Activated CD4-positive, alpha-beta T cell treated with anti-CD3 and anti-CD28 coated beads for 36 hours (primary cell): ENCODE data around the gene COQ8B. TPM values are rescaled to one million over a fixed set of nuclear protein-coding genes. Genes with fewer than 3 reads are reported as not detected.
A peak's percentile ranks its signal among the peaks of the same experiment; 100 is the strongest.

Experiments
- ATAC-seq: fragments of 200-7000 bp; cut with Tn5 transposase; one replicate; pipeline ENCODE4 v1.10.0; 2021; ENCODE audit warnings: mild to moderate bottlenecking, moderate library complexity
- CTCF ChIA-PET: fragments of 350-600 bp; sonication (Branson Sonifier 250); formaldehyde crosslinking; loops from one replicate; lab custom pipeline; 2021; ENCODE audit warnings: antibody characterized with exemption; lab: Charles Lee
- POLR2A ChIA-PET: fragments of 350-600 bp; sonication (Branson Sonifier 250); formaldehyde crosslinking; loops from one replicate; lab custom pipeline; 2021; ENCODE audit warnings: antibody characterized with exemption, inconsistent platforms; lab: Charles Lee
- DNase-seq: peaks from one replicate; pipeline ENCODE4 v3.0.0-alpha.2; 2020
- H3K27ac Mint-ChIP-seq: one replicate; pipeline ENCODE4 v1.8.0; 2021; ENCODE audit warnings: mixed read lengths
- H3K27me3 Mint-ChIP-seq: one replicate; pipeline ENCODE4 v1.8.0; 2021; ENCODE audit warnings: mixed read lengths
- H3K36me3 Mint-ChIP-seq: one replicate; pipeline ENCODE4 v1.8.0; 2021; ENCODE audit warnings: low read depth, mixed read lengths
- H3K4me1 Mint-ChIP-seq: one replicate; pipeline ENCODE4 v1.8.0; 2021; ENCODE audit warnings: mixed read lengths
- H3K4me3 Mint-ChIP-seq: one replicate; pipeline ENCODE4 v1.8.0; 2021; ENCODE audit warnings: mild to moderate bottlenecking, moderate library complexity, mixed read lengths
- H3K9me3 Mint-ChIP-seq: one replicate; pipeline ENCODE4 v1.8.0; 2021; ENCODE audit warnings: low read depth, mixed read lengths
- intact Hi-C, 2 experiments: fragments of 100-400 bp; cut with DNase I in 1 of 2; cut with micrococcal nuclease in 1 of 2; formaldehyde crosslinking; loops; one replicate each; pipeline versions ENCODE4 v1.14.2 to v1.15.1; 2022 to 2024; cut with DNase I, micrococcal nuclease
- total RNA-seq, 2 experiments: library from RNA; stranded (reverse); gene quantifications; one replicate each; pipeline ENCODE4 v1.2.3, GENCODE V29; 2021

COQ8B gene
- total RNA-seq, 2 experiments from 2014 or later: 21.2 to 29.9 TPM

DNA sequence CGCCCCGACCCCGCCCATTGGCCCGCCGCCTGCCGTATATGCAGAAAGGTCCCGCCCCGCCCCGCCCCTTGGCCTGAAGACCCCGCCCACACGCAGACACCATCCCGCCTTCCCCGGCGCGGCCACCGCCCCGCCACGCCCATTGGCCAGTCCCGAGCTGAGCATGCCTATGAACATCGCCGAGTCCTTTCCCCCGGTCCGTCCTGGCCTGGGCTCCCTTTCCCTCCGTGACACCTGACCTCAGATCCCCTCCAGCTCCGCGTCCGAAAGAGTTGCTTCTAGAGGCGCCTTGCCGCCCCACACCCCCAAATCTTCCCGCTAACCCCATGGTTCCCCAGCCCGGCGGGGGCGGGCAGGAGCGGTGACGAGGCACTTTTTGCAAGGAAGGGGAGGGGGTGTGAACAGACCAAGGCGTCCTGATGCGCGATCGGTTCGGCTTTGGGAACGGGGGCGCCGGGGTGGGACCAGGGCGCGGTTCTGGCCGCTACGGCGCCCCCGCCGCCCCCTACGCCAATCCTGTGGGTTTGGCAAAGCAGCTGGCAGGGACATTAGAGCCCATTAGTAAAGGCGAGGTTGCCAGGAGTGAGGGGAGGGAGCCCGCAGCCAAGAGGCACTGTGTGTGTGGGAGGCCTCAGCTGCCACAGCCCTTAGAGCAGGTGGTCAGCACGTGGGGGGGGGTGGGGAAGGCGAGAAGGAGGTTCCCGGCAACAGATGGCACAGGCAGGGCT is 25.8 kb downstream of the COQ8B start:
- peaks cover 2% of the 10 kb centered on the region for H3K36me3 Mint-ChIP-seq
- peak overlapping the region; percentile 87 for H3K27ac Mint-ChIP-seq
- DNase-seq (peak; percentile 97), ATAC-seq (peak; percentile 85)
- ChIA-PET CTCF (interaction anchor here (0.6 kb wide), 1 partner anchor 72 kb away, joined by 3 read pairs; no protein-coding TSS in a partner anchor), POLR2A (interaction anchor here (0.5 to 1.7 kb wide), 2 partner anchors 88 to 453 kb away, joined by 4 to 9 read pairs; partner anchors contain the start of gene RAB4B)
- intact Hi-C loops: loop anchor here (1.0 to 2.0 kb wide), 16 partner anchors 25 to 406 kb away; partner anchors contain the start of genes ACTMAP (in 2 of the 2), COQ8B (in 2 of the 2), AKT2 (in 1 of the 2) and EGLN2 (in 1 of the 2)
- H3K4me3 Mint-ChIP-seq: peak overlapping the region; percentile 80
- H3K9me3 Mint-ChIP-seq: no peaks in the 10 kb centered on the region
- no peaks in the 10 kb centered on the region for H3K27me3 Mint-ChIP-seq
- H3K4me1 Mint-ChIP-seq: peaks cover 5% of the 10 kb centered on the region

- Mint-ChIP-seq H3K4me3 (peak within 1 kb of the TSS; percentile 80), H3K36me3 (peaks cover 8% of the 10 kb centered on the region), H3K9me3 (no peaks in the 10 kb centered on the region), H3K27ac (peak within 1 kb of the TSS; percentile 87), H3K27me3 (no peaks in the 10 kb centered on the region), H3K4me1 (peaks cover 5% of the 10 kb centered on the region)
- DNase-seq: no peak
- intact Hi-C loops: loop anchor here (1.0 to 2.0 kb wide), 15 partner anchors 26 to 405 kb away; partner anchors contain the start of genes ACTMAP (in 2 of the 2), COQ8B (in 2 of the 2), AKT2 (in 1 of the 2) and EGLN2 (in 1 of the 2)
- POLR2A ChIA-PET: interaction anchor here (1.7 kb wide), 1 partner anchor 88 kb away, joined by 4 read pairs; the partner anchor contains the start of gene RAB4B
- CTCF ChIA-PET: interaction anchor here (0.5 kb wide), 1 partner anchor 263 kb away, joined by 3 read pairs; no protein-coding TSS in a partner anchor
- no peak for ATAC-seq
Observed at GRCh38 chr19:40690050-40690692, 26.5 kb downstream of the COQ8B start, which contains the start of gene NUMBL. NUMBL (minus strand) TSS chr19:40690651; CDS start chr19:40690483, 168 bp downstream.

DNA sequence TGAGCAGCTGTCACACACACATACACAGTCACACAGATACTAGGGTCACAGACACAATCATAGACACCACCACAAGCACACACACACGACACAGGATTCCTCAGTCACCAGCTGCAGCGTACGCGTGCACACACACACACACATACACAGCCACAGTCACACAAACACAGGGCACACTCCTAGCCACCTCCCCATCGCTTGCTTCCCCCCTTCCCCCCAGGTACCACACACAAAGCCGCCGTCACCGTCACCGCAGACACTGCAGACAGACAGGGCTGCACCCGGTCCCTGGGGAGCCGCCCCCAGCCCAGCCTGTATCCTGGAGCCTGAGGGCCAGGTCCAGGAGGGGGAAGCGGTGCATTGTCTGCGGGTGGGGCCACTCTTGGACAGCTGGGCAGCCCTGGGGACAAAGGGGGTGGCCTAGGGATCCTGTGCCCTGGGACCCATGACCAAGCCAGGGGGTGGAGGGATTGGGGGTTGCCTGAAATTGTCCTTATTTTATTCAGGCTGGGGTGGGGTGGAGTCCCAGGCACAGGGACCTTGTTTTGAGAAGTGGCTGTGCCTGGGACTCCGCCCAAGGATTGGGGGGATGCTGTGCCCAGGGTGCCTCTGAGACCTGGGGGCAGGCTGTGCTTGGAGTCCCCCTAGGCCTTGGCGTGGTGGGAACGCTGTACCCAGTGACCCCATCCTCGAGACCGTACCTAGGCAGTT is 27.2 kb downstream of the COQ8B start:
- DNase-seq (peak; percentile 50), ATAC-seq (no peak)
- H3K9me3 Mint-ChIP-seq: no peaks in the 10 kb centered on the region
- ChIA-PET CTCF (no interaction called here), POLR2A (no interaction called here)
- peaks cover 5% of the 10 kb centered on the region for H3K4me1 Mint-ChIP-seq
- peak overlapping the region; percentile 61 for H3K4me3 Mint-ChIP-seq
- peaks cover 12% of the 10 kb centered on the region for H3K36me3 Mint-ChIP-seq
- intact Hi-C loops: loop anchor here (1.0 to 2.0 kb wide), 15 partner anchors 26 to 404 kb away; partner anchors contain the start of genes ACTMAP (in 2 of the 2), COQ8B (in 2 of the 2), AKT2 (in 1 of the 2) and EGLN2 (in 1 of the 2)
- no peak overlapping the region for H3K27ac Mint-ChIP-seq
- H3K27me3 Mint-ChIP-seq: no peaks in the 10 kb centered on the region

DNA sequence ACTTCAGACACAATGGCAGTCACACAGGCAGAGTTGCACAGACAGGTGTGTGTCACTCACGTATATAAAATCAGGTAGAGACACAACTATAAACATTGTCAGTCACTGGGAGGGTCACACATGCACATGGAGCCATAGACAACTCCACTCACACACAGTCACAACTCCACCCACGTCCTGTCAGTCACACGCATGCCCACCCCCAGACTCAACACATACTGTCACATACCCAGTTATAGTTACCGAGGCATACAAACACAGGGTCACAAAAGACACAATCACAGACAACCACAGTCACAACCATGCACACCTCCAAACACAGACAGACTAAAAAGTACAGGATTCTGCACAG is 27.7 kb downstream of the COQ8B start:
- Mint-ChIP-seq H3K27me3 (no peaks in the 10 kb centered on the region), H3K36me3 (peaks cover 12% of the 10 kb centered on the region), H3K9me3 (no peaks in the 10 kb centered on the region), H3K27ac (no peak overlapping the region), H3K4me3 (no peak overlapping the region), H3K4me1 (peaks cover 5% of the 10 kb centered on the region)
- intact Hi-C loops: no loop called here
- ChIA-PET CTCF (no interaction called here), POLR2A (no interaction called here)
- ATAC-seq (no peak), DNase-seq (no peak)

GRCh38 chr19:40688309-40688708 is 28.4 kb downstream of the COQ8B start:
- POLR2A ChIA-PET: no interaction called here
- intact Hi-C loops: no loop called here
- ATAC-seq (no peak), DNase-seq (no peak)
- Mint-ChIP-seq H3K9me3 (no peaks in the 10 kb centered on the region), H3K27me3 (no peaks in the 10 kb centered on the region), H3K4me3 (no peak overlapping the region), H3K36me3 (peaks cover 12% of the 10 kb centered on the region), H3K4me1 (peaks cover 5% of the 10 kb centered on the region), H3K27ac (no peak overlapping the region)
- CTCF ChIA-PET: no interaction called here

- no peaks in the 10 kb centered on the region for H3K27me3 Mint-ChIP-seq
- peaks cover 14% of the 10 kb centered on the region for H3K36me3 Mint-ChIP-seq
- H3K9me3 Mint-ChIP-seq: no peaks in the 10 kb centered on the region
- H3K4me1 Mint-ChIP-seq: peaks cover 5% of the 10 kb centered on the region
- H3K4me3 Mint-ChIP-seq: no peak overlapping the region
- ChIA-PET CTCF (no interaction called here), POLR2A (no interaction called here)
- ATAC-seq (no peak), DNase-seq (no peak)
- H3K27ac Mint-ChIP-seq: no peak overlapping the region
- intact Hi-C loops: no loop called here
Observed at GRCh38 chr19:40687525-40688016, 29.1 kb downstream of the COQ8B start.

DNA sequence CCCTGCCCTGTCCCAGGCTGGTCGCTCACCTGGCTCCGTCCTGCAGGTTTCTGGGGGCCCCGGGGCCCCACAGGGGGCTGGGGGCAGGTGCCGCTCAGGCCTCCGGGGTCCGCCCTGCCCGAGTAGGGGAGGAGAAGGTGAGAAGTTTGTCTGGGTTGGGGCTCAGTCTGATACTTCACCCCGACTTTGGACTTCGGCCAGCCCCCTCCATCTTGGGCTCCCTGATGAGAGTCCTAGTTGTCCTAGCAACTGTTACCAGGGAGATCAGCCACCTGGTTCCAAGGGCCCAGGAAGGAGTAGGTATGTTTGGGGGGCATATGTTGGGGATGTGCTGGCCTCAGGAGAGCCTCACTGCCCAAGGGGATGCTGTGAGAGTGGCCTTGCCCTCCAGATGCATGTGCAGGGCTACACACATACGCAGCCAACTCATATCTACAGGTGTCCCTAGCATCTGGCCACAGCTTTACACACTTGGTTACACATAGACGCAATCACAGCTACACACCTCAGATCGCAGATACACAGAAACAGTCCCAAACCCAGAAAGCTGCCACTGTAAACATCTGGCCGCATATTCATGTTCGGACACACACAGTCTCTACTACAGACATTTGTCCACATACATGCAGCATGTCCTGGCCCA is 29.7 kb downstream of the COQ8B start:
- Mint-ChIP-seq H3K27ac (no peak overlapping the region), H3K4me1 (peaks cover 5% of the 10 kb centered on the region), H3K36me3 (peaks cover 14% of the 10 kb centered on the region), H3K4me3 (no peak overlapping the region), H3K27me3 (no peaks in the 10 kb centered on the region), H3K9me3 (no peaks in the 10 kb centered on the region)
- CTCF ChIA-PET: no interaction called here
- POLR2A ChIA-PET: no interaction called here
- intact Hi-C loops: no loop called here
- no peak for DNase-seq
- ATAC-seq: no peak

GRCh38 chr19:40685563-40685962 is 31.1 kb downstream of the COQ8B start:
- peaks cover 19% of the 10 kb centered on the region for H3K36me3 Mint-ChIP-seq
- ATAC-seq: no peak
- H3K27me3 Mint-ChIP-seq: no peaks in the 10 kb centered on the region
- no peak overlapping the region for H3K27ac Mint-ChIP-seq
- ChIA-PET CTCF (no interaction called here), POLR2A (interaction anchor here (0.6 kb wide), 1 partner anchor 158 kb away, joined by 3 read pairs; no protein-coding TSS in a partner anchor)
- no peak for DNase-seq
- H3K4me3 Mint-ChIP-seq: no peak overlapping the region
- intact Hi-C loops: no loop called here
- H3K9me3 Mint-ChIP-seq: no peaks in the 10 kb centered on the region
- no peaks in the 10 kb centered on the region for H3K4me1 Mint-ChIP-seq

GRCh38 chr19:40685016-40685526 is 31.6 kb downstream of the COQ8B start:
- Mint-ChIP-seq H3K27me3 (no peaks in the 10 kb centered on the region), H3K9me3 (no peaks in the 10 kb centered on the region), H3K4me3 (no peak overlapping the region), H3K27ac (no peak overlapping the region), H3K4me1 (no peaks in the 10 kb centered on the region), H3K36me3 (peaks cover 21% of the 10 kb centered on the region)
- ChIA-PET CTCF (no interaction called here), POLR2A (no interaction called here)
- intact Hi-C loops: no loop called here
- ATAC-seq (no peak), DNase-seq (no peak)

- H3K36me3 Mint-ChIP-seq: peaks cover 23% of the 10 kb centered on the region
- no peaks in the 10 kb centered on the region for H3K4me1 Mint-ChIP-seq
- ChIA-PET POLR2A (no interaction called here), CTCF (interaction anchor here (0.6 kb wide), 1 partner anchor 289 kb away, joined by 3 read pairs; no protein-coding TSS in a partner anchor)
- intact Hi-C loops: no loop called here
- ATAC-seq (no peak), DNase-seq (no peak)
- no peak overlapping the region for H3K4me3 Mint-ChIP-seq
- no peaks in the 10 kb centered on the region for H3K27me3 Mint-ChIP-seq
- no peak overlapping the region for H3K27ac Mint-ChIP-seq
- H3K9me3 Mint-ChIP-seq: no peaks in the 10 kb centered on the region
Observed at GRCh38 chr19:40684280-40684679, 32.4 kb downstream of the COQ8B start.
